ENCODE measurements around the gene METTL1.

GRCh38 chr12:57781244-57781643 lies 9.3 kb upstream of the METTL1 start:
- TF ChIP-seq TAF1 (conservative IDR thresholded peaks at IDR 0.05) (no peak), JUND (IDR thresholded peaks at IDR 0.05) (no peak), RAD21 (IDR thresholded peaks at IDR 0.05) (no peak), REST (IDR thresholded peaks at IDR 0.05) (no peak), YY1 (IDR thresholded peaks at IDR 0.05) (no peak), GABPA (IDR thresholded peaks at IDR 0.05 in 1 of 2, conservative IDR thresholded peaks at IDR 0.05 in 1 of 2) (no peak)
- TF ChIP-seq, protein P1, sequence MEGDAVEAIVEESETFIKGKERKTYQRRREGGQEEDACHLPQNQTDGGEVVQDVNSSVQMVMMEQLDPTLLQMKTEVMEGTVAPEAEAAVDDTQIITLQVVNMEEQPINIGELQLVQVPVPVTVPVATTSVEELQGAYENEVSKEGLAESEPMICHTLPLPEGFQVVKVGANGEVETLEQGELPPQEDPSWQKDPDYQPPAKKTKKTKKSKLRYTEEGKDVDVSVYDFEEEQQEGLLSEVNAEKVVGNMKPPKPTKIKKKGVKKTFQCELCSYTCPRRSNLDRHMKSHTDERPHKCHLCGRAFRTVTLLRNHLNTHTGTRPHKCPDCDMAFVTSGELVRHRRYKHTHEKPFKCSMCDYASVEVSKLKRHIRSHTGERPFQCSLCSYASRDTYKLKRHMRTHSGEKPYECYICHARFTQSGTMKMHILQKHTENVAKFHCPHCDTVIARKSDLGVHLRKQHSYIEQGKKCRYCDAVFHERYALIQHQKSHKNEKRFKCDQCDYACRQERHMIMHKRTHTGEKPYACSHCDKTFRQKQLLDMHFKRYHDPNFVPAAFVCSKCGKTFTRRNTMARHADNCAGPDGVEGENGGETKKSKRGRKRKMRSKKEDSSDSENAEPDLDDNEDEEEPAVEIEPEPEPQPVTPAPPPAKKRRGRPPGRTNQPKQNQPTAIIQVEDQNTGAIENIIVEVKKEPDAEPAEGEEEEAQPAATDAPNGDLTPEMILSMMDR (IDR thresholded peaks at IDR 0.05; ENCODE audit: low read depth, low read length, missing input control) = no peak
- TF ChIP-seq, protein P2, sequence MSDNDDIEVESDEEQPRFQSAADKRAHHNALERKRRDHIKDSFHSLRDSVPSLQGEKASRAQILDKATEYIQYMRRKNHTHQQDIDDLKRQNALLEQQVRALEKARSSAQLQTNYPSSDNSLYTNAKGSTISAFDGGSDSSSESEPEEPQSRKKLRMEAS (IDR thresholded peaks at IDR 0.05) = no peak
